Smooth muscle cell of the umbilical artery (primary cell): ENCODE measurements around the gene TBC1D3G. TPM values are rescaled to one million over a fixed set of nuclear protein-coding genes. Genes with fewer than 3 reads are reported as not detected.

ENCODE experiments used
- total RNA-seq: library from RNA; depleted of rRNA; stranded (reverse); fragments of >200 nt; gene quantifications from 2 replicates; pipeline ENCODE4 v1.2.3, GENCODE V29; 2014

Gene TBC1D3G
- total RNA-seq: not detected in 2 replicates

DNA sequence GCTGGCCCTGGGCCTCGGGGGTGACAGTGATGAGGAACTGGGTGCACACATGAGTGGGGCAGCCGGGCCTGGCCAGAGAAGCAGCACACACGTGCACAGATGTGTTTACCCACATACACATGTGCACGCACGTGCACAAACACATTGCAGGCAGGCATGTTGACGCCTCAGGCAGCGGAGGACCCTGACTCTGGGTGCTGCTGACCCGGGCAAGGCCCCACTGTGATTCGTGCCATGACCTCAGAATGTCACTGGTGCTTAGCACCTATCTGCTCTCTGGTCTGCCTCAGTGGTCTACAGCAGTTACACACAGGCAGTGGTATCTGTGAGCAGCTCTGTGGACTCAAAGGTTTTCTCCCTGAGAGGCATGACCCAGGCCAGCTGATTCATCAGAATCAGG, at the start of gene TBC1D3G:
Gene TBC1D3G (plus strand): TSS at position 301 of the 400 bp plus-strand sequence. CDS start 1,528 bp downstream, outside the sequence.

Other genes starting within 250 kb of the TBC1D3G start
- gene CCL3, start 233.7 kb upstream of the TBC1D3G start, total RNA-seq: not detected in 2 replicates
- gene CCL4, start 220.1 kb upstream of the TBC1D3G start, total RNA-seq: not detected in 2 replicates
- 0.89 and 0.92 TPM in 2 replicates for gene TBC1D3B, start 147.2 kb upstream of the TBC1D3G start, total RNA-seq
- gene CCL3L1, start 127.1 kb upstream of the TBC1D3G start, total RNA-seq: not detected in 2 replicates
- gene CCL4L2, start 112.8 kb upstream of the TBC1D3G start, total RNA-seq: not detected in 2 replicates
- 0.18 TPM in 1 of 2 replicates, not detected in the other for gene TBC1D3I, start 59.3 kb upstream of the TBC1D3G start, total RNA-seq
- not detected in 2 replicates for gene TBC1D3H, start 64.6 kb downstream of the TBC1D3G start, total RNA-seq
- 12.9 and 25.2 TPM in 2 replicates for gene ZNHIT3, start 162.8 kb downstream of the TBC1D3G start, total RNA-seq
- 35.0 and 51.9 TPM in 2 replicates for gene MYO19, start 211.0 kb downstream of the TBC1D3G start, total RNA-seq
- 3.6 and 8.2 TPM in 2 replicates for gene PIGW, start 211.1 kb downstream of the TBC1D3G start, total RNA-seq
- gene GGNBP2, start 221.0 kb downstream of the TBC1D3G start, total RNA-seq: 69.7 and 79.3 TPM in 2 replicates